Measurements from ENCODE around the gene ASPDH. TPM values are rescaled to one million over a fixed set of nuclear protein-coding genes. Genes with fewer than 3 reads are reported as not detected.

ASPDH gene
- not detected for total RNA-seq

DNA sequence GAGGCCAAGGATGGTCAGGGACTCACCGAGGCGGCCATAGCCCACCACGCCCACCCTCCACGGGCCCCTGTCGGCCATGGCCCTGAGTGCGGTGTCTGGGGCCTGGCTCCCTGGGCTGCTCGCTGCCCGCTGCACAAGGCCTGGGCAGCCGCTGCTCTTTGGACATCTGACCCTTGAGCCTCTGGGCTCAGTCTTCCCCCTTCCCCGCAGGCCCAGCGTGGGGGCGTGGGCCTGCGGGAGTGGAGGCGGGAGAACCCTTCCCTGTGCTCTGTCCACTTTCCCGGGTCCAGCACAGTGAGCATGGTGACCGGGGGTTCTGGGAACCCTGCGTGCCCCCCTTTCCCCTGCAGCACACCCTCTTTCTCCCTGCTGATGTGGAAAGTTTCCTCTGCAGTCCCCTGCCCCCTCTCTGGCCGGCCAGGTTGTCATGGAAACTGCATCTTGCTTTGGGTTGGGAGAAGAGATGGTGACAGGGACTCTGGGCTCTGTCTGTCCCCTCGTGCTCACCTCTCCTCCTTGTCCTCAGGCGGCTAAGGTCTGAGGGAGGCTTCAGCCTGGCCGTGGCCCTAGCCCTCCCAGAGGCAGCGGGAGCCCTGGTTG, at the start of gene ASPDH:
ASPDH (minus strand) TSS at position 168 of the 600 bp plus-strand sequence; CDS start at position 78, 90 bp downstream.
- no peak for ATAC-seq
- H3K36me3 ChIP-seq, result no peaks in the 10 kb centered on the region
- no peak within 1 kb of the TSS for H3K27ac ChIP-seq
- in situ Hi-C loops (cut with MboI; ENCODE audit: low sequenced_read_pairs in 4 of 4) (no loop called here), intact Hi-C loops (cut with DNase I; ENCODE audit: low total_unique reads) (loop anchor here (5.0 to 10.0 kb wide), 2 partner anchors 291 to 853 kb away; partner anchors contain the start of genes CLDND2 and ETFB)
- peaks cover 0 to 8% (median 4%) of the 10 kb centered on the region in 3 donors for H3K27me3 ChIP-seq
- peaks cover 7 to 13% of the 10 kb centered on the region in 2 donors for H3K4me1 ChIP-seq
- DNase-seq, result no peak
- TF ChIP-seq POLR2A (IDR thresholded peaks at IDR 0.05), result no peak
- TF ChIP-seq, protein P1, sequence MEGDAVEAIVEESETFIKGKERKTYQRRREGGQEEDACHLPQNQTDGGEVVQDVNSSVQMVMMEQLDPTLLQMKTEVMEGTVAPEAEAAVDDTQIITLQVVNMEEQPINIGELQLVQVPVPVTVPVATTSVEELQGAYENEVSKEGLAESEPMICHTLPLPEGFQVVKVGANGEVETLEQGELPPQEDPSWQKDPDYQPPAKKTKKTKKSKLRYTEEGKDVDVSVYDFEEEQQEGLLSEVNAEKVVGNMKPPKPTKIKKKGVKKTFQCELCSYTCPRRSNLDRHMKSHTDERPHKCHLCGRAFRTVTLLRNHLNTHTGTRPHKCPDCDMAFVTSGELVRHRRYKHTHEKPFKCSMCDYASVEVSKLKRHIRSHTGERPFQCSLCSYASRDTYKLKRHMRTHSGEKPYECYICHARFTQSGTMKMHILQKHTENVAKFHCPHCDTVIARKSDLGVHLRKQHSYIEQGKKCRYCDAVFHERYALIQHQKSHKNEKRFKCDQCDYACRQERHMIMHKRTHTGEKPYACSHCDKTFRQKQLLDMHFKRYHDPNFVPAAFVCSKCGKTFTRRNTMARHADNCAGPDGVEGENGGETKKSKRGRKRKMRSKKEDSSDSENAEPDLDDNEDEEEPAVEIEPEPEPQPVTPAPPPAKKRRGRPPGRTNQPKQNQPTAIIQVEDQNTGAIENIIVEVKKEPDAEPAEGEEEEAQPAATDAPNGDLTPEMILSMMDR (IDR thresholded peaks at IDR 0.05 in 4 of 5, conservative IDR thresholded peaks at IDR 0.05 in 1 of 5), result no peak
- no peaks in the 10 kb centered on the region for H3K9me3 ChIP-seq
- H3K4me3 ChIP-seq, result no peak within 1 kb of the TSS

DNA sequence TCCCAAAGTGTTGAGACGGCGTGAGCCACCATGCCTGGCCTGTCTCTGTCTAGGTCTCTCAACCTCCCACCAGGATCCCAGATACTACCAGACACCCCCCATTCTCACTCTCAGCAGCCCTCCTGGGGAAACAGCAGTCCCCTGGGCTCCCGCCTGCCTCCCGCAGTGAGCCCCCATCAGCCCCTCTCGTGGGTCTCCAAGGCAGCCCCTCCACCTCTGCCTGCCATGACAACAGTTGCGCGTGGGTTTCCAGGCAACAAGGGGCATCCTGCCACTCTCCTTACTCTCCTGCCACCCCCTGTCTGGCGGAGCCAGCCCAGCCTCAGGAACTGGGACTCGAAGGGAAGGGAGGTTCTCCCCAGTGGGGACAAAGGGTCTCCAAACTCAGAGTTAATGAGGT, 49.3 kb upstream of the ASPDH start:
- Histone ChIP-seq H3K9me3 (no peaks in the 10 kb centered on the region), H3K27me3 (peaks cover 37 to 71% (median 42%) of the 10 kb centered on the region in 3 donors), H3K4me3 (no peak overlapping the region), H3K27ac (no peak overlapping the region), H3K36me3 (no peaks in the 10 kb centered on the region), H3K4me1 (peaks cover 0 to 7% of the 10 kb centered on the region in 2 donors)
- no peak for ATAC-seq
- intact Hi-C loops (cut with DNase I; ENCODE audit: low total_unique reads), result no loop called here
- DNase-seq, result no peak
- TF ChIP-seq, protein P1 (IDR thresholded peaks at IDR 0.05 in 4 of 5, conservative IDR thresholded peaks at IDR 0.05 in 1 of 5), result no peak
- no peak for TF ChIP-seq POLR2A (IDR thresholded peaks at IDR 0.05)
- in situ Hi-C loops (cut with MboI; ENCODE audit: low sequenced_read_pairs in 4 of 4), result no loop called here

DNA sequence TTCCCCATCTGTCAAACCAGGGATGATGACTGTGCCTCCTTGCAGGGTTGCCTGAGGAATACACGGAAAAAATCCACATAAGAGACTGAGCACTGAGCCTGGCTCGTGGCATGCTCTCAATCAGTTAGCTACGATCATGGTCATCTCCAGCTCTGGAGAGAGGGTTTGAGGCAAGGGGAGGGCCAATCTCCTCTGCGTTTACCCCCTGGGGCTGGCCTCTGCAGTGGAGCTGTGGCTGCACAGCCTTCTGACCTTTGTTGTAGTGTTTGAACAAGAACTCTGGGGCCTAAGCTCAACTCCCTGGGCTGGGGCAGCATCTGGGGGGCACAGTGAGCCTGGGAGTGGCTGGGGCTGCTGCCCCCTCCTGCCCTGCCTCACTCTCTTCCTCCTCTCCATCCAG, 48.6 kb upstream of the ASPDH start:
- ATAC-seq (no peak), DNase-seq (no peak)
- TF ChIP-seq, protein P1 (IDR thresholded peaks at IDR 0.05 in 4 of 5, conservative IDR thresholded peaks at IDR 0.05 in 1 of 5), result no peak
- no peak for TF ChIP-seq POLR2A (IDR thresholded peaks at IDR 0.05)
- Histone ChIP-seq H3K9me3 (no peaks in the 10 kb centered on the region), H3K27ac (no peak overlapping the region), H3K4me3 (no peak overlapping the region), H3K27me3 (peaks cover 38 to 71% (median 41%) of the 10 kb centered on the region in 3 donors), H3K36me3 (no peaks in the 10 kb centered on the region), H3K4me1 (peaks cover 0 to 5% of the 10 kb centered on the region in 2 donors)
- intact Hi-C loops (cut with DNase I; ENCODE audit: low total_unique reads), result no loop called here
- in situ Hi-C loops (cut with MboI; ENCODE audit: low sequenced_read_pairs in 4 of 4), result no loop called here

DNA sequence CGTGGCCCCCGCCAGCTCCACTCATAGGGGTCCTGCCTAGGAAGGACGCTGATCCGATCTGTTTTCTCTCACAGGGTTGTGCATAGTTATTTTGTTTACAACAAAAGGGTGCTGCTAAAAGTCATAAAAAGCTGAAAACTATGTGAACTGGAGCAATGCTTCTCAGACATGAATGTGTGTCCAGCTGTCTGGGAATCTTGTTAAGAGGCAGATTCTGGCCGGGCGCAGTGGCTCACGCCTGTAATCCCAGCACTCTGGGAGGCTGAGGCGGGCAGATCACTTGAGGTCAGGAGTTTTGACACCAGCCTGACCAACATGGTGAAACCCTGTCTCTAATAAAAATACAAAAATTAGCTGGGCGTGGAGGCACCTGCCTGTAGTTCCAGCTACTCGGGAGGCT, 45.9 kb upstream of the ASPDH start:
- ATAC-seq (no peak), DNase-seq (no peak)
- intact Hi-C loops (cut with DNase I; ENCODE audit: low total_unique reads), result loop anchor here (10.0 kb wide), 1 partner anchor 95 kb away; no protein-coding TSS in a partner anchor
- TF ChIP-seq, protein P1 (IDR thresholded peaks at IDR 0.05 in 4 of 5, conservative IDR thresholded peaks at IDR 0.05 in 1 of 5), result no peak
- no peak for TF ChIP-seq POLR2A (IDR thresholded peaks at IDR 0.05)
- H3K36me3 ChIP-seq, result no peaks in the 10 kb centered on the region
- in situ Hi-C loops (cut with MboI; ENCODE audit: low sequenced_read_pairs in 4 of 4), result no loop called here
- H3K4me1 ChIP-seq, result peaks cover 0 to 11% of the 10 kb centered on the region in 2 donors
- H3K27ac ChIP-seq, result no peak overlapping the region
- no peaks in the 10 kb centered on the region for H3K9me3 ChIP-seq
- H3K4me3 ChIP-seq, result no peak overlapping the region
- peaks cover 42 to 71% (median 45%) of the 10 kb centered on the region in 3 donors for H3K27me3 ChIP-seq
